Measurements from ENCODE around the gene AMBRA1.

Gene AMBRA1

GRCh38 chr11:46628961-46629360 lies 35.1 kb upstream of the AMBRA1 start:
- no peak for TF ChIP-seq CTCF (IDR thresholded peaks at IDR 0.05; ENCODE audit: low read length, missing control alignments)
- no peak for DNase-seq (ENCODE audit: low read depth)
- no peak overlapping the region for H3K4me3 ChIP-seq (replicated peaks; ENCODE audit: low read depth, low read length)

- H3K4me3 ChIP-seq (replicated peaks; ENCODE audit: low read depth, low read length) = no peak overlapping the region
- no peak for TF ChIP-seq CTCF (IDR thresholded peaks at IDR 0.05; ENCODE audit: low read length, missing control alignments)
- DNase-seq (ENCODE audit: low read depth) = no peak
Observed at GRCh38 chr11:46625406-46625805, 31.6 kb upstream of the AMBRA1 start.

- peak overlapping the region; percentile 100 for H3K4me3 ChIP-seq (replicated peaks; ENCODE audit: low read depth, low read length)
- no peak for DNase-seq (ENCODE audit: low read depth)
- TF ChIP-seq CTCF (IDR thresholded peaks at IDR 0.05; ENCODE audit: low read length, missing control alignments) = no peak
Observed at GRCh38 chr11:46618837-46619236, 25.0 kb upstream of the AMBRA1 start.

GRCh38 chr11:46617972-46618314 lies 24.1 kb upstream of the AMBRA1 start:
- peak overlapping the region; percentile 100 for H3K4me3 ChIP-seq (replicated peaks; ENCODE audit: low read depth, low read length)

GRCh38 chr11:46617134-46617971 lies 23.5 kb upstream of the AMBRA1 start, which contains the start of the genes ATG13 and HARBI1:
ATG13 (plus strand) TSS chr11:46617553; CDS start chr11:46644292, 26,739 bp downstream.
HARBI1 (minus strand) TSS chr11:46617227; CDS start chr11:46616237, 990 bp downstream.
- H3K4me3 ChIP-seq (replicated peaks; ENCODE audit: low read depth, low read length) = peak within 1 kb of the TSS; percentile 100
- DNase-seq (ENCODE audit: low read depth) = peak; percentile 91
- TF ChIP-seq CTCF (IDR thresholded peaks at IDR 0.05; ENCODE audit: low read length, missing control alignments) = peak; percentile 88

More at GRCh38 chr11:46617972-46618314, 24.1 kb upstream of the AMBRA1 start:
- TF ChIP-seq CTCF (IDR thresholded peaks at IDR 0.05; ENCODE audit: low read length, missing control alignments) = no peak
- DNase-seq (ENCODE audit: low read depth) = no peak

- no peak for TF ChIP-seq CTCF (IDR thresholded peaks at IDR 0.05; ENCODE audit: low read length, missing control alignments)
- DNase-seq (ENCODE audit: low read depth) = peak; percentile 28
- H3K4me3 ChIP-seq (replicated peaks; ENCODE audit: low read depth, low read length) = peak overlapping the region; percentile 100
Observed at GRCh38 chr11:46616551-46617133, 22.8 kb upstream of the AMBRA1 start.

Data from fibroblast of pulmonary artery (primary cell).